GM10266 (cell line): Measurements from ENCODE around the gene LRRC4.

Experiments
- DNase-seq: peaks from one replicate; pipeline ENCODE4 v3.0.0; 2012; ENCODE audit errors: extremely low spot score
- CTCF ChIP-seq: IDR thresholded peaks from 2 replicates; pipeline ENCODE4 v1.5.1; 2012; ENCODE audit warnings: mild to moderate bottlenecking, low read depth; ENCODE audit not compliant: control insufficient read depth, insufficient read depth; ENCODE audit errors: missing control alignments

Gene LRRC4

GRCh38 chr7:128057909-128058308, 26.7 kb upstream of the LRRC4 start:
- no peak for DNase-seq
- TF ChIP-seq CTCF: no peak

DNA sequence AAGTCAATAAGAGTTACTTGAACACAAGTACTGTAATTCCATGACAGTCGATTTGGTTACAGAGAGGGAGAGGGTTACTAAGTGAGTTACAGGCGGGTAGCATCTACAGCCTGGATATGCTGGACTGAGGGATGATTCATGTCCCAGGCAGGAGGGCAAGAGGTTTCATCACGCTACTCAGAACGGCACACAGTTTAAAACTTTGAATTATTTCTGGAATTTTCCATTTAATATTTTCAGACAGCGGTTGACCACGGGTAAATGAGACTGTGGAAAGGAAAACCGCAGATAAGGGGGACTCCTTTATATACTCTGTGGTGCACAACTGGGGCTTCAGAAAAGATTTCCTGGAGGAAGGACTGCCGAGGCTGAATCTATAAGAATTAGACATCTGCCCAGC, 25.7 kb upstream of the LRRC4 start:
- TF ChIP-seq CTCF: no peak
- no peak for DNase-seq

- no peak for DNase-seq
- no peak for TF ChIP-seq CTCF
These were observed 24.4 kb upstream of the LRRC4 start for GRCh38 chr7:128055637-128056036.

- TF ChIP-seq CTCF: no peak
- no peak for DNase-seq
These were observed 23.3 kb upstream of the LRRC4 start for GRCh38 chr7:128054511-128054910.

GRCh38 chr7:128053991-128054390, 22.8 kb upstream of the LRRC4 start:
- TF ChIP-seq CTCF: no peak
- DNase-seq: no peak

DNA sequence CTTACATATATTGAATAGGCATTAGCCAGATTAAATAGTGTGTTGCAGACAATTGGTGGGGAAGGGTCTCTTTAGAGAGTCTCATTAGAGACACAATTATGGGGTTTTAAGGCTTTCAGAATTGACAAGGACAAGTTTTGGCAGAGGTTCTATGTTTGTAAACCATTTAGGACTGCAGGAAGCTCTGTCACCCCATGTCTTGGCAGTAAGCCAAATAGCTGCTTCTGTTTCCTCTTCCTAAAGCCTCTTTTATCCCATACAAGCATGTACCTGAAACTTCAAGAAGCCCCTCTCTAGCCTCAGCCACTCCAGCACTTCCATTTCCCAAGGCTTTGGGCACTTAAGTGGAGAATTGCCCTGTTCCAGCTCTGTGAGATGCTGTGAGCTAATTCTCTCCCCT, 21.8 kb upstream of the LRRC4 start:
- no peak for TF ChIP-seq CTCF
- no peak for DNase-seq

GRCh38 chr7:128052404-128052803, 21.2 kb upstream of the LRRC4 start:
- no peak for DNase-seq
- TF ChIP-seq CTCF: no peak
